ENCODE measurements around the gene EGFR.

DNA sequence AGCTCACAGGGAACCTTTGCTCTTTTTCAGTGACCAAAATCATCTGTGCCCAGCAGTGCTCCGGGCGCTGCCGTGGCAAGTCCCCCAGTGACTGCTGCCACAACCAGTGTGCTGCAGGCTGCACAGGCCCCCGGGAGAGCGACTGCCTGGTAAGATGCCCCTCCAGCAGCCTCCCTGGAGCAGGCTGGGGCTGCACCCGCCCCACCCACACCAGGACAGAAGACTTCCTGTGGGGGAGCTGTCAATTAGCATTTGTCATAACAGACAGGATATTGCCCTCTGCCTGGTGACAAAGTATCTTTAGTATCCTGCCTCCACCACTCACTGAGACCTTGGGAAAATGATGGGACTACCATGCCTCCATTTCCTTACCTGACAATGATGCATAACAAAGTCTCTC, 133.7 kb downstream of the EGFR start:
- TF ChIP-seq POLR2A (IDR thresholded peaks at IDR 0.05), result no peak
- no peak for TF ChIP-seq CTCF (IDR thresholded peaks at IDR 0.05)

Data from right lobe of liver (tissue), 4 donors.